Measurements from ENCODE around the gene ARID3A.

ARID3A gene

GRCh38 chr19:990119-990571 lies 64.3 kb downstream of the ARID3A start:
- Mint-ChIP-seq H3K9me3 (no peaks in the 10 kb centered on the region), H3K4me1 (peaks cover 9 to 12% of the 10 kb centered on the region in 2 donors), H3K36me3 (peaks cover 40 to 52% of the 10 kb centered on the region in 2 donors), H3K4me3 (no peak overlapping the region), H3K27me3 (no peaks in the 10 kb centered on the region), H3K27ac (no peak overlapping the region)
- ATAC-seq (replicated peaks) (no peak), DNase-seq (no peak)

- Mint-ChIP-seq H3K27ac (no peak overlapping the region), H3K4me3 (no peak overlapping the region), H3K9me3 (no peaks in the 10 kb centered on the region), H3K27me3 (no peaks in the 10 kb centered on the region), H3K4me1 (peaks cover 3 to 6% of the 10 kb centered on the region in 2 donors), H3K36me3 (peaks cover 38 to 55% of the 10 kb centered on the region in 2 donors)
- ATAC-seq (replicated peaks), result no peak
- no peak for DNase-seq
Observed at GRCh38 chr19:990746-991145, 64.9 kb downstream of the ARID3A start.

- H3K36me3 Mint-ChIP-seq, result peaks cover 37 to 60% of the 10 kb centered on the region in 2 donors
- H3K4me3 Mint-ChIP-seq, result no peak overlapping the region
- peaks cover 5 to 8% of the 10 kb centered on the region in 2 donors for H3K4me1 Mint-ChIP-seq
- DNase-seq (no peak), ATAC-seq (replicated peaks) (peak; percentile 59 to 68)
- peaks cover 4 to 5% of the 10 kb centered on the region in 2 donors for H3K27me3 Mint-ChIP-seq
- H3K9me3 Mint-ChIP-seq, result no peaks in the 10 kb centered on the region
- H3K27ac Mint-ChIP-seq, result no peak overlapping the region
Observed at GRCh38 chr19:991174-991931, 65.5 kb downstream of the ARID3A start.

- peaks cover 32 to 55% of the 10 kb centered on the region in 2 donors for H3K36me3 Mint-ChIP-seq
- no peak overlapping the region for H3K27ac Mint-ChIP-seq
- H3K4me3 Mint-ChIP-seq, result no peak overlapping the region
- peaks cover 11 to 12% of the 10 kb centered on the region in 2 donors for H3K27me3 Mint-ChIP-seq
- ATAC-seq (replicated peaks) (no peak), DNase-seq (no peak)
- H3K9me3 Mint-ChIP-seq, result no peaks in the 10 kb centered on the region
- peaks cover 7 to 8% of the 10 kb centered on the region in 2 donors for H3K4me1 Mint-ChIP-seq
Observed at GRCh38 chr19:991932-992669, 66.3 kb downstream of the ARID3A start.

- Mint-ChIP-seq H3K36me3 (peaks cover 32 to 54% of the 10 kb centered on the region in 2 donors), H3K27ac (no peak overlapping the region), H3K4me3 (no peak overlapping the region), H3K9me3 (no peaks in the 10 kb centered on the region), H3K4me1 (peaks cover 7 to 8% of the 10 kb centered on the region in 2 donors), H3K27me3 (peaks cover 12 to 18% of the 10 kb centered on the region in 2 donors)
- no peak for ATAC-seq (replicated peaks)
- DNase-seq, result no peak
Observed at GRCh38 chr19:992670-993055, 66.8 kb downstream of the ARID3A start.

GRCh38 chr19:993361-993830 lies 67.6 kb downstream of the ARID3A start:
- Mint-ChIP-seq H3K4me1 (peaks cover 5 to 8% of the 10 kb centered on the region in 2 donors), H3K27ac (no peak overlapping the region), H3K9me3 (no peaks in the 10 kb centered on the region), H3K4me3 (no peak overlapping the region), H3K27me3 (peaks cover 17 to 24% of the 10 kb centered on the region in 2 donors), H3K36me3 (peaks cover 27 to 49% of the 10 kb centered on the region in 2 donors)
- DNase-seq (no peak), ATAC-seq (replicated peaks) (no peak)

GRCh38 chr19:993831-994393 lies 68.1 kb downstream of the ARID3A start:
- ATAC-seq (replicated peaks) (no peak), DNase-seq (no peak)
- Mint-ChIP-seq H3K9me3 (no peaks in the 10 kb centered on the region), H3K27me3 (peaks cover 21 to 28% of the 10 kb centered on the region in 2 donors), H3K4me3 (no peak overlapping the region), H3K27ac (no peak overlapping the region), H3K36me3 (peaks cover 22 to 44% of the 10 kb centered on the region in 2 donors), H3K4me1 (peaks cover 7 to 10% of the 10 kb centered on the region in 2 donors)

GRCh38 chr19:994516-994915 lies 68.7 kb downstream of the ARID3A start:
- no peak overlapping the region for H3K4me3 Mint-ChIP-seq
- H3K36me3 Mint-ChIP-seq, result peaks cover 22 to 42% of the 10 kb centered on the region in 2 donors
- ATAC-seq (replicated peaks) (no peak), DNase-seq (no peak)
- H3K27ac Mint-ChIP-seq, result no peak overlapping the region
- peaks cover 0 to 4% of the 10 kb centered on the region in 2 donors for H3K9me3 Mint-ChIP-seq
- H3K27me3 Mint-ChIP-seq, result peaks cover 27 to 34% of the 10 kb centered on the region in 2 donors
- H3K4me1 Mint-ChIP-seq, result peaks cover 11 to 14% of the 10 kb centered on the region in 2 donors

GRCh38 chr19:995051-995827 lies 69.4 kb downstream of the ARID3A start:
- Mint-ChIP-seq H3K36me3 (peaks cover 16 to 41% of the 10 kb centered on the region in 2 donors), H3K4me1 (peaks cover 11 to 14% of the 10 kb centered on the region in 2 donors), H3K27ac (no peak overlapping the region), H3K27me3 (peaks cover 27 to 35% of the 10 kb centered on the region in 2 donors), H3K9me3 (peaks cover 0 to 4% of the 10 kb centered on the region in 2 donors), H3K4me3 (no peak overlapping the region)
- no peak for ATAC-seq (replicated peaks)
- no peak for DNase-seq

- ATAC-seq (replicated peaks), result peak; percentile 29 to 48
- Mint-ChIP-seq H3K9me3 (peaks cover 0 to 4% of the 10 kb centered on the region in 2 donors), H3K4me3 (peak overlapping the region in 1 of 2 donors; percentile 32), H3K36me3 (peaks cover 8 to 32% of the 10 kb centered on the region in 2 donors), H3K4me1 (peaks cover 14 to 17% of the 10 kb centered on the region in 2 donors), H3K27me3 (peaks cover 30 to 40% of the 10 kb centered on the region in 2 donors), H3K27ac (peak overlapping the region; percentile 73)
- peak; percentile 41 for DNase-seq
Observed at GRCh38 chr19:996051-996838, 70.4 kb downstream of the ARID3A start.

GRCh38 chr19:998064-998463 lies 72.2 kb downstream of the ARID3A start:
- H3K4me3 Mint-ChIP-seq, result no peak overlapping the region
- peaks cover 18 to 24% of the 10 kb centered on the region in 2 donors for H3K4me1 Mint-ChIP-seq
- H3K27me3 Mint-ChIP-seq, result peaks cover 38 to 53% of the 10 kb centered on the region in 2 donors
- H3K27ac Mint-ChIP-seq, result no peak overlapping the region
- no peak for DNase-seq
- peaks cover 0 to 4% of the 10 kb centered on the region in 2 donors for H3K9me3 Mint-ChIP-seq
- H3K36me3 Mint-ChIP-seq, result peaks cover 5 to 30% of the 10 kb centered on the region in 2 donors
- no peak for ATAC-seq (replicated peaks)

GRCh38 chr19:999379-999719 lies 73.5 kb downstream of the ARID3A start:
- peak overlapping the region; percentile 52 to 69 for H3K4me3 Mint-ChIP-seq
- peaks cover 0 to 4% of the 10 kb centered on the region in 2 donors for H3K9me3 Mint-ChIP-seq
- H3K4me1 Mint-ChIP-seq, result peaks cover 23 to 24% of the 10 kb centered on the region in 2 donors
- peaks cover 4 to 20% of the 10 kb centered on the region in 2 donors for H3K36me3 Mint-ChIP-seq
- ATAC-seq (replicated peaks) (no peak), DNase-seq (no peak)
- peak overlapping the region; percentile 84 for H3K27ac Mint-ChIP-seq
- peaks cover 38 to 58% of the 10 kb centered on the region in 2 donors for H3K27me3 Mint-ChIP-seq

GRCh38 chr19:1000095-1000494 lies 74.3 kb downstream of the ARID3A start, which contains the start of gene GRIN3B:
TSS of gene GRIN3B (plus strand) at chr19:1000419. CDS start at chr19:1000438, 19 bp downstream.
- Mint-ChIP-seq H3K4me3 (peak within 1 kb of the TSS; percentile 52 to 73), H3K9me3 (peaks cover 0 to 4% of the 10 kb centered on the region in 2 donors), H3K4me1 (peaks cover 23 to 25% of the 10 kb centered on the region in 2 donors), H3K36me3 (peaks cover 6 to 18% of the 10 kb centered on the region in 2 donors), H3K27me3 (peaks cover 38 to 58% of the 10 kb centered on the region in 2 donors), H3K27ac (peak within 1 kb of the TSS; percentile 84)
- peak; percentile 38 for DNase-seq
- peak; percentile 51 to 66 for ATAC-seq (replicated peaks)

Measured in stimulated activated naive B cell treated with anti-CD40 and anti-IgM and Interleukin-4, amounts not matched to agents 10 μg/mL and 1 μg/mL and 100 μg/mL, for 72 hours (primary cell).